Nephron progenitor cell (in vitro differentiated cells): ENCODE measurements around the gene NTN1.

Experiments used
- DNase-seq: peaks from one replicate; pipeline ENCODE4 v3.0.0; 2021
- H3K27ac Mint-ChIP-seq: 2 replicates; pipeline ENCODE4 v1.8.0; 2021; ENCODE audit warnings: mild to moderate bottlenecking, moderate library complexity, mixed read lengths
- H3K27me3 Mint-ChIP-seq: 2 replicates; pipeline ENCODE4 v1.8.0; 2021; ENCODE audit warnings: mild to moderate bottlenecking, low read depth, mixed read lengths; ENCODE audit not compliant: poor library complexity
- H3K36me3 Mint-ChIP-seq: 2 replicates; pipeline ENCODE4 v1.8.0; 2021; ENCODE audit warnings: low read depth, mixed read lengths
- H3K4me1 Mint-ChIP-seq: 2 replicates; pipeline ENCODE4 v1.8.0; 2021; ENCODE audit warnings: mixed read lengths
- H3K4me3 Mint-ChIP-seq: 2 replicates; pipeline ENCODE4 v1.8.0; 2021; ENCODE audit warnings: mild to moderate bottlenecking, moderate library complexity, mixed read lengths
- H3K9me3 Mint-ChIP-seq: 2 replicates; pipeline ENCODE4 v1.8.0; 2021; ENCODE audit warnings: mild to moderate bottlenecking, moderate library complexity, mixed read lengths
- CTCF ChIP-seq: fragments of 200-600 bp; sonication (generic); IDR thresholded peaks from 2 replicates; pipeline ENCODE4 v1.5.0; 2021; ENCODE audit warnings: antibody characterized with exemption

Gene NTN1

GRCh38 chr17:9053406-9053805 lies 32.1 kb downstream of the NTN1 start:
- peak overlapping the region; percentile 61 for H3K27ac Mint-ChIP-seq
- no peak for TF ChIP-seq CTCF
- H3K4me3 Mint-ChIP-seq, result no peak overlapping the region
- peaks cover 14% of the 10 kb centered on the region for H3K9me3 Mint-ChIP-seq
- peaks cover 61% of the 10 kb centered on the region for H3K36me3 Mint-ChIP-seq
- peaks cover 34% of the 10 kb centered on the region for H3K4me1 Mint-ChIP-seq
- no peak for DNase-seq
- peaks cover 26% of the 10 kb centered on the region for H3K27me3 Mint-ChIP-seq

- H3K36me3 Mint-ChIP-seq, result peaks cover 55% of the 10 kb centered on the region
- H3K4me3 Mint-ChIP-seq, result no peak overlapping the region
- H3K27ac Mint-ChIP-seq, result no peak overlapping the region
- H3K9me3 Mint-ChIP-seq, result peaks cover 4% of the 10 kb centered on the region
- no peak for TF ChIP-seq CTCF
- peaks cover 26% of the 10 kb centered on the region for H3K27me3 Mint-ChIP-seq
- DNase-seq, result peak; percentile 12
- peaks cover 34% of the 10 kb centered on the region for H3K4me1 Mint-ChIP-seq
Observed at GRCh38 chr17:9054126-9054975, 33.0 kb downstream of the NTN1 start.

- TF ChIP-seq CTCF, result no peak
- Mint-ChIP-seq H3K9me3 (no peaks in the 10 kb centered on the region), H3K4me3 (no peak overlapping the region), H3K36me3 (peaks cover 60% of the 10 kb centered on the region), H3K4me1 (peaks cover 34% of the 10 kb centered on the region), H3K27ac (no peak overlapping the region), H3K27me3 (peaks cover 26% of the 10 kb centered on the region)
- no peak for DNase-seq
Observed at GRCh38 chr17:9055281-9055680, 34.0 kb downstream of the NTN1 start.

GRCh38 chr17:9056566-9056965 lies 35.3 kb downstream of the NTN1 start:
- Mint-ChIP-seq H3K9me3 (no peaks in the 10 kb centered on the region), H3K27ac (no peak overlapping the region), H3K27me3 (peaks cover 26% of the 10 kb centered on the region), H3K36me3 (peaks cover 61% of the 10 kb centered on the region), H3K4me3 (no peak overlapping the region), H3K4me1 (peaks cover 28% of the 10 kb centered on the region)
- DNase-seq, result no peak
- no peak for TF ChIP-seq CTCF

GRCh38 chr17:9057310-9057709 lies 36.0 kb downstream of the NTN1 start:
- peaks cover 28% of the 10 kb centered on the region for H3K4me1 Mint-ChIP-seq
- no peak overlapping the region for H3K27ac Mint-ChIP-seq
- H3K36me3 Mint-ChIP-seq, result peaks cover 58% of the 10 kb centered on the region
- no peak for TF ChIP-seq CTCF
- H3K9me3 Mint-ChIP-seq, result no peaks in the 10 kb centered on the region
- no peak for DNase-seq
- H3K27me3 Mint-ChIP-seq, result peaks cover 22% of the 10 kb centered on the region
- H3K4me3 Mint-ChIP-seq, result no peak overlapping the region

GRCh38 chr17:9062399-9062902 lies 41.1 kb downstream of the NTN1 start:
- DNase-seq, result no peak
- Mint-ChIP-seq H3K27ac (no peak overlapping the region), H3K9me3 (peaks cover 14% of the 10 kb centered on the region), H3K27me3 (peaks cover 2% of the 10 kb centered on the region), H3K36me3 (peaks cover 72% of the 10 kb centered on the region), H3K4me3 (no peak overlapping the region), H3K4me1 (peaks cover 2% of the 10 kb centered on the region)
- TF ChIP-seq CTCF, result no peak
